ENCODE measurements around the gene ZBED6.
"Not testable (repeated sequence)": the region's sequence is repeated elsewhere in the genome, so short reads cannot be mapped to it uniquely, and the experiment has no call there.

ZBED6 gene

GRCh38 chr1:203781962-203782361 lies 13.5 kb upstream of the ZBED6 start:
- no peak for DNase-seq

GRCh38 chr1:203789966-203790365 lies 5.5 kb upstream of the ZBED6 start:
- DNase-seq: no peak

- DNase-seq: no peak
Measured at GRCh38 chr1:203791498-203791897, 3.9 kb upstream of the ZBED6 start.

GRCh38 chr1:203792486-203792885 lies 2.9 kb upstream of the ZBED6 start:
- no peak for DNase-seq

GRCh38 chr1:203793561-203793960 lies 1.9 kb upstream of the ZBED6 start:
- DNase-seq: not testable (repeated sequence)

- no peak for DNase-seq
Measured at GRCh38 chr1:203794764-203795440, 521 bp upstream of the ZBED6 start.

- DNase-seq: no peak
Measured at GRCh38 chr1:203796236-203796605, 798 bp downstream of the ZBED6 start.

- no peak for DNase-seq
Measured at GRCh38 chr1:203797216-203797615, 1.8 kb downstream of the ZBED6 start.

- DNase-seq: no peak
Measured at GRCh38 chr1:203797948-203798655, 2.7 kb downstream of the ZBED6 start.

GRCh38 chr1:203799157-203799556 lies 3.7 kb downstream of the ZBED6 start:
- no peak for DNase-seq

GRCh38 chr1:203799971-203800370 lies 4.5 kb downstream of the ZBED6 start:
- no peak for DNase-seq

- no peak for DNase-seq
Measured at GRCh38 chr1:203805689-203806088, 10.3 kb downstream of the ZBED6 start.

GRCh38 chr1:203807196-203807595 lies 11.8 kb downstream of the ZBED6 start:
- no peak for DNase-seq

- DNase-seq: no peak
Measured at GRCh38 chr1:203813581-203814341, 18.3 kb downstream of the ZBED6 start.

- DNase-seq: no peak
Measured at GRCh38 chr1:203818399-203818798, 23.0 kb downstream of the ZBED6 start.

GRCh38 chr1:203823306-203823705 lies 27.9 kb downstream of the ZBED6 start:
- DNase-seq: no peak

- no peak for DNase-seq
Measured at GRCh38 chr1:203826175-203826574, 30.8 kb downstream of the ZBED6 start.

GRCh38 chr1:203828002-203828401 lies 32.6 kb downstream of the ZBED6 start:
- DNase-seq: no peak

- no peak for DNase-seq
Measured at GRCh38 chr1:203828503-203828902, 33.1 kb downstream of the ZBED6 start.

GRCh38 chr1:203829247-203829646 lies 33.8 kb downstream of the ZBED6 start:
- not testable (repeated sequence) for DNase-seq

GRCh38 chr1:203835476-203835875 lies 40.1 kb downstream of the ZBED6 start:
- no peak for DNase-seq

- DNase-seq: no peak
Measured at GRCh38 chr1:203839081-203839480, 43.7 kb downstream of the ZBED6 start.

GRCh38 chr1:203840208-203840808 lies 44.9 kb downstream of the ZBED6 start:
- DNase-seq: no peak

- DNase-seq: no peak
Measured at GRCh38 chr1:203842559-203842876, 47.1 kb downstream of the ZBED6 start.

Data from activated T-cell treated with anti-CD3 and anti-CD28 coated beads, Interleukin-2, amount 50 U/mL, for 1 hour (primary cell).